Measurements from ENCODE around the gene ITPR1.

DNA sequence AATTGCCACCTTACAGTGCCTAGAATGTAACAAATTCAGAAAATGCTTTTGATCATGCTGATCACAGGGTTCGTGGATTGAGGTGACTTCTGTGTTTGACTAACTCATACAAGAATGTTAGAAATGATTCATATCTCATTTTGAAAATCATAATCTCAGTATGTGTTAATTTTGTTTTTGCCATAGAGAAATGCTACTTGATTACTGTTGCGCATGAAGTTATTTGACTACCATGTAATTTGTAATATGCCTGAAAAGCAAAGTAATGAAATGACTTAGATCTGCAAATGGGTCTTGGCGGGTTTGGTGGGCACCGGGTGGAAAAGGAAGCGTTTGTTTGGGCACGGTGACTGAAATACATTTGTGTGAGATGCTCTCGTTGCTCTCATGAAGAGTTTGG is 312.5 kb downstream of the ITPR1 start:
- TF ChIP-seq CTCF (IDR thresholded peaks at IDR 0.05) (no peak), POLR2A (IDR thresholded peaks at IDR 0.05) (no peak), POLR2AphosphoS5 (IDR thresholded peaks at IDR 0.05) (no peak), EP300 (IDR thresholded peaks at IDR 0.05; ENCODE audit: low read depth) (no peak)
